PFSK-1 (cell line): ENCODE measurements around the gene CD27.

Source experiments
- FOXP2 ChIP-seq: optimal IDR thresholded peaks from 2 replicates; pipeline ENCODE3; 2011; ENCODE audit warnings: borderline replicate concordance, control low read depth, inconsistent platforms; ENCODE audit not compliant: insufficient read depth; ENCODE audit errors: extremely low read length, extremely low read depth
- POLR2AphosphoS5 ChIP-seq: IDR thresholded peaks from 2 replicates; pipeline ENCODE4 v1.6.1; 2012; ENCODE audit warnings: low read depth, mild to moderate bottlenecking, control low read depth, low read length, moderate library complexity
- REST ChIP-seq, 2 experiments: IDR thresholded peaks; 2 replicates each; pipeline versions ENCODE4 v1.6.1 to v1.8.0; 2011 to 2012; ENCODE audit warnings: low read depth in 2 of 2, low read length in 2 of 2, control low read depth in 1 of 2, inconsistent platforms in 1 of 2, mild to moderate bottlenecking in 1 of 2, moderate library complexity in 1 of 2; ENCODE audit not compliant: insufficient read depth in 1 of 2
- SIN3A ChIP-seq: IDR thresholded peaks from 2 replicates; pipeline ENCODE4 v1.6.1; 2012; ENCODE audit warnings: mild to moderate bottlenecking, low read length, moderate library complexity, borderline replicate concordance; ENCODE audit not compliant: insufficient read depth
- TAF1 ChIP-seq: IDR thresholded peaks from 2 replicates; pipeline ENCODE4 v1.6.1; 2012; ENCODE audit warnings: low read length, control low read depth, borderline replicate concordance; ENCODE audit not compliant: insufficient read depth

Gene CD27

GRCh38 chr12:6452944-6453630 is 8.3 kb downstream of the CD27 start:
- TF ChIP-seq TAF1 (no peak), REST (IDR thresholded peaks at IDR 0.05; ENCODE audit: insufficient read depth in 1 of 2, low read depth in 2 of 2, low read length in 2 of 2) (no peak), FOXP2 (no peak), POLR2AphosphoS5 (no peak), SIN3A (no peak)

- TF ChIP-seq REST (IDR thresholded peaks at IDR 0.05; ENCODE audit: insufficient read depth in 1 of 2, low read depth in 2 of 2, low read length in 2 of 2) (no peak), POLR2AphosphoS5 (no peak), FOXP2 (no peak), SIN3A (no peak), TAF1 (no peak)
Measured at GRCh38 chr12:6457220-6457945, 12.6 kb downstream of the CD27 start.

GRCh38 chr12:6458281-6459003 is 13.7 kb downstream of the CD27 start:
- TF ChIP-seq TAF1 (no peak), SIN3A (no peak), REST (IDR thresholded peaks at IDR 0.05; ENCODE audit: insufficient read depth in 1 of 2, low read depth in 2 of 2, low read length in 2 of 2) (no peak), FOXP2 (no peak), POLR2AphosphoS5 (no peak)

GRCh38 chr12:6459004-6459337 is 14.2 kb downstream of the CD27 start:
- TF ChIP-seq REST (IDR thresholded peaks at IDR 0.05; ENCODE audit: insufficient read depth in 1 of 2, low read depth in 2 of 2, low read length in 2 of 2) (no peak), FOXP2 (no peak), SIN3A (no peak), TAF1 (no peak), POLR2AphosphoS5 (no peak)
